SU-DHL-6 (cell line): Measurements from ENCODE around the gene TTYH3.

Experiments
- H2AFZ ChIP-seq: fragments of 200-600 bp; sonication (generic); 2 replicates; pipeline ENCODE4 v1.6.1; 2014; ENCODE audit warnings: low read depth, mild to moderate bottlenecking, moderate library complexity, mixed read lengths, antibody characterized with exemption, low read length; ENCODE audit not compliant: severe bottlenecking
- H3F3A ChIP-seq: fragments of 200-600 bp; shearing (Covaris generic); 2 replicates; pipeline ENCODE4 v1.6.0; 2016; ENCODE audit warnings: antibody characterized with exemption, mild to moderate bottlenecking; ENCODE audit not compliant: insufficient read depth
- H3K27ac ChIP-seq: fragments of 200-600 bp; sonication (generic); 2 replicates; pipeline ENCODE4 v1.5.1; 2016; ENCODE audit warnings: low read depth, mild to moderate bottlenecking, low read length, moderate library complexity, mixed read lengths
- H3K27me3 ChIP-seq: fragments of 200-600 bp; sonication (generic), shearing (Covaris generic); 2 replicates; pipeline ENCODE4 v1.6.0; 2014; ENCODE audit warnings: mild to moderate bottlenecking, low read length
- H3K36me3 ChIP-seq: fragments of 200-600 bp; sonication (generic); 2 replicates; pipeline ENCODE4 v1.6.1; 2014; ENCODE audit warnings: mild to moderate bottlenecking, low read length, mixed read lengths
- H3K4me2 ChIP-seq: fragments of 300-600, 200-600 bp; shearing (Covaris generic), sonication (generic); 2 replicates; pipeline ENCODE4 v1.6.0; 2014; ENCODE audit warnings: low read length, low read depth, mild to moderate bottlenecking; ENCODE audit not compliant: poor library complexity, severe bottlenecking
- H3K4me3 ChIP-seq: fragments of 200-600 bp; sonication (generic); 2 replicates; pipeline ENCODE4 v1.5.1; 2014; ENCODE audit warnings: antibody characterized with exemption, low read length, mild to moderate bottlenecking, mixed read lengths; ENCODE audit not compliant: insufficient read depth, poor library complexity, severe bottlenecking
- H3K79me2 ChIP-seq: fragments of 200-600 bp; sonication (generic); 2 replicates; pipeline ENCODE4 v1.6.1; 2014; ENCODE audit warnings: mild to moderate bottlenecking, low read length, moderate library complexity; ENCODE audit not compliant: insufficient read depth
- H3K9ac ChIP-seq: fragments of 200-600 bp; sonication (generic); 2 replicates; pipeline ENCODE4 v1.7.0; 2014; ENCODE audit warnings: mild to moderate bottlenecking, low read length
- H3K9me2 ChIP-seq: fragments of 200-600 bp; sonication (generic); replicated peaks from 2 replicates; pipeline ENCODE4 v1.6.1; 2014; ENCODE audit warnings: low read length; ENCODE audit not compliant: insufficient read depth
- H3K9me3 ChIP-seq: fragments of 200-600 bp; sonication (generic); 2 replicates; pipeline ENCODE4 v1.6.1; 2014; ENCODE audit warnings: low read length, mixed read lengths; ENCODE audit not compliant: insufficient read depth
- H4K20me1 ChIP-seq: fragments of 200-600 bp; sonication (generic); 2 replicates; pipeline ENCODE4 v1.6.1; 2014; ENCODE audit warnings: low read depth, mild to moderate bottlenecking, antibody characterized with exemption, low read length, moderate library complexity, mixed read lengths
- EZH2phosphoT487 ChIP-seq: fragments of 200-600 bp; sonication (generic), shearing (Covaris generic); conservative IDR thresholded peaks from 2 replicates; pipeline ENCODE4 v1.6.1; 2018; ENCODE audit warnings: mild to moderate bottlenecking, antibody characterized with exemption, low read length, moderate library complexity, mixed read lengths
- TF ChIP-seq, protein P1 (sequence below): fragments of 200-600 bp; sonication (generic); IDR thresholded peaks from one replicate; pipeline ENCODE4 v1.5.1; 2017; ENCODE audit warnings: antibody characterized with exemption, mild to moderate bottlenecking, low read length, moderate library complexity; ENCODE audit not compliant: insufficient read depth, poor library complexity, severe bottlenecking

Gene TTYH3

DNA sequence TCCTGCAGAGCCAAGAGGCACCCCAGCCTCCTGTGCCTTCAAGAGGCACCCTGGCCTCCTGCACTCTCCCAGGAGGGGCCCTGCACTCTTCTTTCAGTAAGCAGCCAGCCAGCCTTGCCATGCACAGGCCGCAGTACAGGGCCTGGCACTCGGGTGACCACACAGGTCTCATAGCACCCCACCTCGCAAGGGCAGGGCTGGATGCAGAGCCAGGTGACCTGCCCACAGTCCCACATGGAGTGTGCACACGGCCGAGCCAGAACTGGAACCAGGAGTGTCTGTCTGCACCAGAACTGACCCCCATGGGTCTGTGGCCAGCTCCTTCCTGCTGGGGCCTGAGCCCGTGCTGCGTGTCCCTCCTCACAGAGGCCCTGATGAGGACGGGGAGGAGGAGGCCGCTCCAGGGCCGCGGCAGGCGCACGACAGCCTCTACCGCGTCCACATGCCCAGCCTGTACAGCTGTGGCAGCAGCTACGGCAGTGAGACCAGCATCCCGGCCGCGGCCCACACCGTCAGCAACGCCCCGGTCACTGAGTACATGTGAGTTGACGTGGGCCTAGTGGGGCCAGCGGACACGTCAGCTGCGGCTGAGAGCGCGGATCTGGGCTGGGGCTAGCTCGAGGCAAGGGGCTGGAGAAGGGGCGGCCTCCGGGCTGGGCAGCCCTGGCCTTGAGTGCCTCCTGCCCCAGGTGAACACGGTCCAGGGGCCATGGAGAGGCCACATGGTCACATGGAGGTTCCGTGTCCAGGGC is 26.3 kb downstream of the TTYH3 start:
- Histone ChIP-seq H4K20me1 (no peaks in the 10 kb centered on the region), H3K36me3 (no peaks in the 10 kb centered on the region), H2AFZ (no peak overlapping the region)

DNA sequence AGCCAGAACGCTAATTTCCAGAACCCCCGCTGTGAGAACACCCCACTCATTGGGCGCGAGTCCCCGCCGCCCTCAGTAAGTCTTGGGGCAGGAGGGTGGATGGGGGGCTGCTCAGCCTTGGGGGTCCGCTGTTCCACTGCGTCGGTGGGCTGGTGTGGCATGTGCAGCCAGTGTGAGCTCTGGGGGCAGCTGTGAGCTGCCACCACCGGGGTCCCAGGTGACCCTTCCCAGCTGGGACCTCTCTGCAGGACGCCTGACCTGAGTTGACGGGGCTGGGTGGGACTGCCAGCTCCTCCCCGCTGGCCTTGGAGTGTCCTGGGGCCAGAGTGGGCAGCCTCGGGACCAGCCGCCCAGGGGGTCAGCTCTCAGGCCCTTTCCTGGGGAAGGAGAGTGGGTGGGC is 27.2 kb downstream of the TTYH3 start:
- H3K9me3 ChIP-seq, result no peaks in the 10 kb centered on the region
- no peak overlapping the region for H3K4me3 ChIP-seq
- H3K27ac ChIP-seq, result no peak overlapping the region
- no peaks in the 10 kb centered on the region for H4K20me1 ChIP-seq
- H2AFZ ChIP-seq, result no peak overlapping the region
- no peaks in the 10 kb centered on the region for H3K36me3 ChIP-seq
- no peak overlapping the region for H3K4me2 ChIP-seq
- H3K9me2 ChIP-seq, result no peaks in the 10 kb centered on the region
- H3K79me2 ChIP-seq, result no peaks in the 10 kb centered on the region
- no peaks in the 10 kb centered on the region for H3F3A ChIP-seq
- no peak overlapping the region for H3K9ac ChIP-seq
- no peaks in the 10 kb centered on the region for H3K27me3 ChIP-seq
- TF ChIP-seq EZH2phosphoT487, result no peak
- TF ChIP-seq, protein P1, sequence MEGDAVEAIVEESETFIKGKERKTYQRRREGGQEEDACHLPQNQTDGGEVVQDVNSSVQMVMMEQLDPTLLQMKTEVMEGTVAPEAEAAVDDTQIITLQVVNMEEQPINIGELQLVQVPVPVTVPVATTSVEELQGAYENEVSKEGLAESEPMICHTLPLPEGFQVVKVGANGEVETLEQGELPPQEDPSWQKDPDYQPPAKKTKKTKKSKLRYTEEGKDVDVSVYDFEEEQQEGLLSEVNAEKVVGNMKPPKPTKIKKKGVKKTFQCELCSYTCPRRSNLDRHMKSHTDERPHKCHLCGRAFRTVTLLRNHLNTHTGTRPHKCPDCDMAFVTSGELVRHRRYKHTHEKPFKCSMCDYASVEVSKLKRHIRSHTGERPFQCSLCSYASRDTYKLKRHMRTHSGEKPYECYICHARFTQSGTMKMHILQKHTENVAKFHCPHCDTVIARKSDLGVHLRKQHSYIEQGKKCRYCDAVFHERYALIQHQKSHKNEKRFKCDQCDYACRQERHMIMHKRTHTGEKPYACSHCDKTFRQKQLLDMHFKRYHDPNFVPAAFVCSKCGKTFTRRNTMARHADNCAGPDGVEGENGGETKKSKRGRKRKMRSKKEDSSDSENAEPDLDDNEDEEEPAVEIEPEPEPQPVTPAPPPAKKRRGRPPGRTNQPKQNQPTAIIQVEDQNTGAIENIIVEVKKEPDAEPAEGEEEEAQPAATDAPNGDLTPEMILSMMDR, result no peak

More for the DNA sequence above, 26.3 kb downstream of the TTYH3 start:
- TF ChIP-seq, protein P1, result no peak
- no peak for TF ChIP-seq EZH2phosphoT487
- Histone ChIP-seq H3K9ac (no peak overlapping the region), H3K9me3 (no peaks in the 10 kb centered on the region), H3K79me2 (no peaks in the 10 kb centered on the region), H3K9me2 (no peaks in the 10 kb centered on the region), H3K4me3 (no peak overlapping the region), H3K4me2 (no peak overlapping the region), H3F3A (no peaks in the 10 kb centered on the region), H3K27ac (no peak overlapping the region), H3K27me3 (no peaks in the 10 kb centered on the region)

DNA sequence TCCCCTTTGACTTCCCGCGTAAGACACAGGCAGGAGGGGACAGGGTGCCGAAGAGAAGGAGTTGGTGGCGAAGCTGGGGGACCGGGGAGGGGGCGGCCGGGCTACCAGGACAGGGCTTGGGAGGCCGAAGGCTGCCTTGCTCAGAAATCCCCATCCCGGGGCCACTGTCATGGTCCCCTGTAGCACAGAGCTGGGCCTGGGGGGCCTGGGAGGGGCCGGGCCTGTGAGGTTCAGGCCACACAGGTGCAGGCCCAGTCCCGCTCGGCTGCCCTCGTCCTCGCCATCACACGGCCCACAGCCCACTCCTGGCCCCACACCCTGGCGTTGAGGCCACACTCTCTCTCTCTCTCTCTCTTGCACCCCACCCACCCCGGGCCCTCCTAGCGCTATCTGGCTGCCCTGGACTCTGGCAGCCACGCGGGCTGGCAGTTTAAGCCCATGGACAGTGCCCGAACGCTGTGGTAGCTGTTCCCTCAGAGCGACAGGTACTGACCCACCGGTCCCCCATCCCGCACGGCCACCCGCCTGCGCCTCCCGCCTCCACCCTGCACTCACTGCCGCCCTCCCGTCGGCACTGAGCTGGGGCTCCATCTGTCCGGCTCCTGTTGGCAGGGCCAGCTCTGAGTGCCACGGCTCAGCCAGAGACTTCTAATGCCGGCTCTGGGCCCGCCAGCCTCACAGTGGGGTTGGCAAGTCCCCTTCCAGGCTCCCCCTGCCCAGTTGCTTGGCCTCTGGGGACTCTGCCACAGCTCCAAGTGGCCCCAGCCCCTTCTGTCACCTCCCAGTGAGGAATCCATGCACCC is 28.0 kb downstream of the TTYH3 start:
- H3K79me2 ChIP-seq, result no peaks in the 10 kb centered on the region
- no peak overlapping the region for H3K9ac ChIP-seq
- H3K9me2 ChIP-seq, result no peaks in the 10 kb centered on the region
- no peaks in the 10 kb centered on the region for H3K9me3 ChIP-seq
- no peaks in the 10 kb centered on the region for H3F3A ChIP-seq
- no peak overlapping the region for H3K4me2 ChIP-seq
- H3K36me3 ChIP-seq, result no peaks in the 10 kb centered on the region
- H4K20me1 ChIP-seq, result no peaks in the 10 kb centered on the region
- no peak overlapping the region for H3K27ac ChIP-seq
- TF ChIP-seq, protein P1, result no peak
- TF ChIP-seq EZH2phosphoT487, result no peak
- H3K27me3 ChIP-seq, result no peaks in the 10 kb centered on the region
- H2AFZ ChIP-seq, result no peak overlapping the region
- no peak overlapping the region for H3K4me3 ChIP-seq
